HG03442 (cell line): Measurements from ENCODE around the gene C11orf71.

ENCODE experiments used
- ATAC-seq: cut with Tn5 transposase; IDR thresholded peaks from one replicate; pipeline ENCODE4 v1.9.1; 2021; ENCODE audit warnings: mild to moderate bottlenecking, moderate library complexity; ENCODE audit not compliant: unreplicated experiment

C11orf71 gene

GRCh38 chr11:114400915-114401223 is 558 bp upstream of the C11orf71 start:
- ATAC-seq: no peak

DNA sequence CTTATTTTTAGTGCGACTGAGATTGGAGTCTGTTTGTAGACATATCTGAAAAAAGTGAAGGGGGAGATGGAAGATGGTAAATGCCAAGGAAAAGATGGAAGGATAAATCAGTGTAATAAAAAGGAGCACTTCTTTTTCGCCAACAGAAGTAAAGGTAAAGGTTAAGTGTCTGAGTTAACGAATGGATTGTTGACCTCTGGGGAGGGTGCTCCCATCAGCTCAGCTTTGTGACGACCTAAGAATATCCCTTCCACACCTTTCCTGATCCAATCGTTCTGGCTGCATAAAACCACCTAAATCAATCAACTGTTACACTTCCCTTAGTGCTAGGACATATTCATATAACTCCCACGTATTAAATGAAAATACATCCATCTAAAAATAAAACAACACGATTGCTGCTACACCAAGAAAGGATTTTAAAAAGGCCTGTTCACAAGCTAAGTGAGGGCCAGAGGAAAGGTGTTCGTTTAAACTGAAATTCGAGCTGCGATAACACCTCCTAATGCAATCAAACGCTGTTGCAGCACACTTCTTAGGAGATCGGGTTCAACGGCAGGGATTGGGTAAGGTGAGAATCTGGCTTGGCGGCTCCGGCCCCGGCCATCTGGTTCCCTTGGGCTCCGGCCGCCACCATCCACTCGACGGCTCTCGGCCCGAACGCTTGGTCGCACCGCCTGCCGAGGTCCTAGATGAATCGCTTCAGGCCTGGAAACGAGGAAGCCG is 658 bp downstream of the C11orf71 start:
- ATAC-seq: peak; percentile 21

GRCh38 chr11:114398303-114398920 is 1.9 kb downstream of the C11orf71 start:
- ATAC-seq: no peak

DNA sequence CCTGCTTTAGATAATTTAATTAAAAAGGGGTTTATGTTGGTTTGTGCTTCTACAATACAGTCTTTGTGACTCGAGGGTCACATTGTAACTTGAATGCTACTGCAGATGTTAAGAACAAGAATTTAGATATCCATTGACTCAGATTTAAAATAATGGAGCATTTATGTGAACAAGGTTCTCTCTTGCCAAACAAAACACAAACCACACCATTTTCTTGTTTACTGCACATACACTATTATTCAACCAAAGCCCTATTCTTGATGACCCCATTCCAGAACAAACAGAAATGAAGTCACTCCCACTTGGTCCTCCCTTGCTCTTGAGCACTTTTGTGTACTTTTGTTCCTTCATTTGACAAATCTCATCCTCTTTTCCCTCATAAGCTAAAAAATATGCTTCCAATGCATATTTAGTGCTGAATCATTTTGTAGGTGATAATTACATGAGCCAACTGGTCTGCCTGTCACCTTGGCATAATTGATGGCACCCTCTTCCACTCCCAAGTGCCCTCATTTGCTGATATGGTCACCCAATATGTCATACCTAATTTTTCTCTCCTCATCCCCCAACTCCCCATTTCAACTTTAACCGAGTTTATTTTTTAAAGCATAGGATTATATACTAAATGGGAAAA is 2.8 kb downstream of the C11orf71 start:
- no peak for ATAC-seq

DNA sequence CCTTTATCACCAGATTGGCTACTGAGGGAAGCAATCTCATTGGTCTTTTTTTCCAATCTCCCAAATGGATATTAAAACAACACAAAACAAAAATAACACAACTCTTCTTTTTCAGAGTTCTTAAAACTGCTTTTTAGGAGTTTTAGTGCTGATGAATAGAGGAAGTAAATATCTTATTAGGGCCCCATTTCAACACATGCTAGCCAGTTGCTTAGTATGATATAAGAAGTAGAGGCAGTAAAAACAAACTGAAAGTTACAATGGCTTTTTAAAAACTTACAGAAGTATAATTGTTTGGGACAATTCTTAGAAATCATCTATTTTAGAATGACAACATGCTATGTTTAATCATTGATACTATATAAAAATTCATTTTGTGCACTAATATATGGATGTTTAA is 3.4 kb downstream of the C11orf71 start:
- no peak for ATAC-seq

- ATAC-seq: no peak
These were observed 4.6 kb downstream of the C11orf71 start for GRCh38 chr11:114395736-114396135.

DNA sequence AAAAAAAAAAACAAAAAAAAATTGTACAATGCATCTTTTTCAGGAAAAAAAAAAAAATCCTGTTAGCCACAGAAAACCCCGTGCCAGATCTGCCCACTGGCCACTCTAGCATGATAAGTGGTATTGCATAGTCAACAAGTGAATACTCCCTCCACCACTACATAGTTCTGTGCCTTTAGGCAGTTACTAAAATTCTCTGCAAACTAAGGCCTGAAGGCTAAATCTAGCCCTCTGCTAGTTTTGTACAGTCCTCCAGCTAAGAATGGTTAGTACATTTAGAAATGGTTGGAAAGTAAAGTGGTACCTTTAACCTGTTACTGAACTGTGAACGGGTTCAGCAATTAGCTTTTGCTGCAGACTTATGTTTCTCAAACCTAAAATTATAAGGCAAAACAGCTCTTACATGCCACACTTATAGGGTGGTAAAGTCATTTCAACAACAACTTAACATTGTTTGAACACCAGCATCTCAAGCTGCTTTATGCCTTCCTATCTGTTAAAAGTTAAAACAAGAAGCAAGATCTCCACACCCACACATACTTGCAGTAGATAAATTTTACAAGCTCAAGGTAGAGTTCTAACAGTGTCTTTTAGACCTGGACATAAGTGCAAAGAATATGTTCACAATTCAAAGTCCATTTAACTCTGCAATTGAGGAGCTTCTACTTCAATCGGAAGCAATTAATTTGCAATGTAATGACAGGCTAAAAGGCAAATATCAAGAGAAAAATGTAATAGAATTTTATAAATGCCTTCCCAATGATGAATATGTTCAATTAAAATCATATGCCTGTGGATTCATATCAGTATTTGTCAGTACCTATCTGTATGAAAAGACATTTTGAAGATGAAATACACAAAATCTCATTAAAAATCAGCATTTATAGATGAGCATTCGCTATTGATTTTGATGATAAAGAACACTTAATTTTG is 7.3 kb downstream of the C11orf71 start:
- no peak for ATAC-seq

DNA sequence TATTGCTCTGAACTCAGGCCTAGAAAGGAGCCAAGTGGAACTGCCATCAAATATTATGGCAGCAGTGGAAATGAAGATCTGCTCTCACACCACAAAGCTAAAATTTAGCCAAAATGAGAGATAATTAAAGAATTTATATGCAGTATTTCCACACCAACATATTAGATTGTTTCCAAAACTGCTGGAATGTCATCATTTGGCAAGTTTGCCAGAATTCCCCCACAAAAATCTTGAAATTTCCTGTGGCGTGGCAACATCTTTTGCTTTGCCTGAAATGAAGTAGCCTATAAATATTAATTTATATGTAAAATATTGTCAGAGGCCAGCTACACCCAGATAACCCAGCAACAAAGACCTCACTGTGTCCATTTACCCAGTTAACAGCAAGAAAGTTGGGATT is 13.8 kb downstream of the C11orf71 start:
- no peak for ATAC-seq

DNA sequence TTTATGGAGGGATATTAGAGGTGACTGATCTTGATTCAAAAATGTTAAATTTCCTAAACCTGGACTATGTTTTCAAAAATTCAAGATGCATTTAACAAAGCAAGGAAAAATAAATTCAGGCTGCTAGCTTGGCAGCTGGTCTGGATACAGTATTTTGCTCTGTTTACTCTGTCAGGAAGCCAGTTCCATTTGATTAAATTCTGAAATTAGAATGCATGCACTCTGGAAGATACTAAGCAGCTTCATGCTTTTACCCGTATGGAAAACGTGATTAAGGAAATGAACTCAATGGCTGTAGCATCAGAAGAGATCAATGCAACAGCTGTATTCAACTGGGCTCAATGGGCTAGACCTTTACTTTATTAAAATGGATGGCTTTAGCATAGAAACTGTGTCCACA is 14.2 kb downstream of the C11orf71 start:
- no peak for ATAC-seq

DNA sequence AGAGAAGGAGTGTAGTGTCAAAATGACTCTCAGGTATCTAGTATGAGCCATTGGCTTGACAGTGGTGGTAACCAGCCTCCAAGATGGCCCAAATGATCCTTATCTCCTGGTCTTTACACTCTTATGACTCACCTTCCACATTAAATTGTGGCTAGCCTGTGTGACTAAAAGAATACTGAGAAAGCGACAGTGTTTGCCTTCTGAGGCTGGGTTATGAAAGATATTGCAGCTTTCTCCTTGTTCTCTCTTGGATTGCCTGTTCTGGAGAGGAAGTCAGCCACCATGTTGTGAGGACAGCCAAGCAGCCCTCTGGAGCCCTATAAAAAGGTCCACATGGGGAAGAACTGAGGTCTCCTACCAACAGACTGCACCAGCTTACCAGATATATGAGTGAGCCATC is 15.8 kb downstream of the C11orf71 start:
- ATAC-seq: no peak

DNA sequence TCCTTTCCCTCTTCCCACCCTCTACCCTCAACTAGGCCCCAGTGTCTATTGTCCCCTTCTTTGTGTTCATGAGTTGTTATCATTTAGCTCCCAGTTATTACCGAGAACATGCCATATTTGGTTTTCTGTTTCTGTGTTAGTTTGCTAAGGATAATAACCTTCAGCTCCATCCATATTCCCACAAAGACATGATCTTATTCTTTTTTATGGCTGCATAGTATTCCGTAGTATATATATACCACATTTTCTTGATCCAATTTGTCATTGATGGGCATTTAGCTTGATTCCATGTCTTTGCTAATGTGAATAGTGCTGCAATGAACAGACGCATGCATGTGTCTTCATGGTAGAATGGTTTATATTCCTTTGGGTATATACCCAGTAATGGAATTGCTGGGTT is 17.8 kb downstream of the C11orf71 start:
- ATAC-seq: no peak

DNA sequence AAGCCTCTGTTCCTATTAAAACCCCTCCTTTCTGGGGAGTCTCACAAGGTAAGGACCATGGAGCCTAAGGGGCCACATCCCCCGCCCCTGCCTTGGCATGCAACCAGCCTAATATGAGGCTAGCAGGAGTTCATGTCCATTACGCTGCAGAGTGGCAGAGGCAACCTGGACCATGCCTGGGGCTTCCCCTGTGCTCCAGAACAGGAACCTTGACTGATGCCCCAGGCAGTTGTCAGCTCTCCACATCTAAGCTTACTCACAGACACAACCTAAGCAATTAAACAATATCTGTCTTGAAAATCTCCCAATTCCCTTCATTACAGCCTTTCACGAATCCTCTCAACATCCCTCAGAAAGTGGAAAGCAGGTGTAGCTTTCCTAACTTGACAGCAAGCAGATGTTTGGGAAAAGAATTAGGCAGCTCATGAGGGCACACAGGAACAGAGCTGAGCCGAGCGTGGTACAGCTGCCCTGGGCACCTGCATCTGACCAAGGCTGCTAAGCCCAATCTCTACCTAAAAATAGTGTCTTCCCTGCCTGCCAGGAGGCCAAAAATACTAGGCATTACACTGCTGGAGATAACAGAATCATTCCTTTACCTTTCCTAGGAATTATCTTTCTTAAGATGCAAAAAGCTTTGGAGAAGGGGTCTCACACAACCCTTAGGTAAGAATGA is 20.8 kb downstream of the C11orf71 start:
- no peak for ATAC-seq

- ATAC-seq: no peak
These were observed 22.6 kb downstream of the C11orf71 start for GRCh38 chr11:114377612-114378267.

GRCh38 chr11:114375052-114375451 is 25.3 kb downstream of the C11orf71 start:
- no peak for ATAC-seq

DNA sequence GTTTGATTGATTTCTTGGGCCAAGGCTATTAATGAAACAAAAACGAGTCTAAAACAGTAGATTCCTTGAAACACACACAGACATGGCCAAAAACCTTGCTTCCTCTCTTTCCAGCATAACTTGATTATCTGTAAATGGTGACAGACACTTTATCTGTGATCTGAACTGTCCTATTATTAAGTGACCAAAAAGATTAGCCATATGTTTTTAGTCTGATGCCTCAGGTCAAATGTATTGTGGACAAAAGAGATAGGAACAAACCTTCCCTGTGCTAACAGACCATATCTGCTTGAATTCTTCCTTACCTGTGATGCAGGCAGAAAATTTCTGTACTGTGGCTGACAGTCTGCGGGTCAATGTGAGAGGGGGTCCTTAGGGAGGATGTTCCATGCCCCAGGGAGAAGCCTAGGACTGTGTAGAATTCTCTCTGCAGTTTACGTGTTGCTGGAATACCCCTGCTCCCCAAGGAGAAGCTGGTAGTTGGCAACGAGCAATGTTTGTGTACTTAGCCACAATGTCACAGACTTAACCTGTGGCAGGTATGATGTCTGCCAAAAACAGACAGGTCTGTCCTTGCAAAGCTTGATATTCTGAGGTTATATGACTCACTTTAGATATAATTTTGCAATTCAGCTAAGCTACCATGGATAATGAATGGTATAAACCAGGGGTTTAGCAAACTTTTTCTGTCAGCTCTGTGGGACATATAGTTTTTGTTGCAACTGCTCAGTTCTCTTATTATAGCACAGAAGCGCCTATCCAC is 31.2 kb downstream of the C11orf71 start:
- no peak for ATAC-seq

- ATAC-seq: no peak
These were observed 32.9 kb downstream of the C11orf71 start for GRCh38 chr11:114367244-114367957.

GRCh38 chr11:114366331-114367243 is 33.7 kb downstream of the C11orf71 start:
- ATAC-seq: no peak

DNA sequence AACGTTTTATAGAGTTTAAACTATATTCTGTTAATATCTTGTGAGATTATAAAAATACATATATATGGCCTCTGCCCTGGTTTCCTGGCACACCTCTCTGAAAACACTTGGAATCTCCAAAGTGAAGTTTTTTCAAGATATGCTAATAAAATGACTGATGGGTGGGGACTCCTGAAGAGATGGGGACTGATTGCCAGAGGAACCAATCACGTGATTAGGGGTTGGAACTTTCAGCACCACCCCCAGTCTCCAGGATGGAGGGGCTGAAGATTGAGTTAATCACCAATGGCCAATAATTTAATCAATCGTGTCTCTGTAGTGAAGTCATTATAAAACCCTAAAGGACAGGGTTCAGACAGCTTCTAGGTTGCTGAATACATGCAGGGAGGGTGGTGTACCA is 37.4 kb downstream of the C11orf71 start:
- ATAC-seq: no peak
